HG02852 (cell line): Measurements from ENCODE around the gene OGG1.
A peak's percentile ranks its signal among the peaks of the same experiment; 100 is the strongest.

ENCODE experiments used
- ATAC-seq: cut with Tn5 transposase; IDR thresholded peaks from one replicate; pipeline ENCODE4 v1.9.1; 2021; ENCODE audit warnings: mild to moderate bottlenecking, moderate library complexity; ENCODE audit not compliant: unreplicated experiment

The OGG1 gene

DNA sequence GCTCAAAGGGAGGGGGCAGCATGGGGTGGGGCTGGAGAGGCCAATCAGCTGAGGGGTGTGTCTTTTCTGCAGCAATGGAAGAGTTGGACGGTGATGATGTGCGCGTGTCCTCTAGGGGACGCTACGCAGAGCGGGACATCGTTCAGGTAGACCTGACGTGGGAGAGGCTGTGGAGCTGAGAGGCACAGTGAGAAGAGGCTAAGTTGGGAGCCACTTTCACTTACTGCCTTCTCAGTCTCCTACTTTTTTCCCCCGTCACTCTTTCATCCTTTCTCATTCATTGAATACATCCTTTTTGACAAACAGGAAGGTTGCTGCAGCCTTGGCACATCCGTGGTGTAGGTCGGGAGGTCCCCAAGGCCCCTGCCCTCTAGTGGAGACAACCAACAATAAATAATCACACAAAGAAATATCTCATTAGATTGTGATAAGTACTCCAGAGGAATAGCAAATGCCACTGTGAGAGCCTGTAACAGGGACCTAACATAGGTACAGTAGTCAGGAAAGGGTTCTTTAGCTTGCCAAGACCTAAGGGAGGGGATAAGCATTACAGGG, 22.6 kb upstream of the OGG1 start:
- ATAC-seq: no peak

DNA sequence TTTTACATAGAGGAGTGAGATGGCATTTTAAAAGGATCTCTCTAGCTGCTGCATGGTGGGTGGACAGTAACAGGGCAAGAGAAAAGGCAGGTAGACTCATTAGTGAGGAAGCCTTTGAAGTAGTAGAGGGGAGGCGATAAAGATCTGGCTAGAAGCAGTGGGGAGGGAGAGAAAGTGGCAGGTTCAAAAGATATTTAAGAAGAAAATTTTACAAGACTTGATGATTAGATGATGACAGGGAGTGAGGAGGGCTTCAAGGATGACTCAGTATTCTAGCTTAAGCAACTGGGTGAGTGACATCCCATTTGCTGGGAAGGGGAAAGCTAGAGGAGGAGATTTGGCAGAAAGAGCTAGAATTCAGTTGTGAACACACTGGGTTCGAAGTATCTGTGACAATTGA, 22.0 kb upstream of the OGG1 start:
- ATAC-seq: no peak

DNA sequence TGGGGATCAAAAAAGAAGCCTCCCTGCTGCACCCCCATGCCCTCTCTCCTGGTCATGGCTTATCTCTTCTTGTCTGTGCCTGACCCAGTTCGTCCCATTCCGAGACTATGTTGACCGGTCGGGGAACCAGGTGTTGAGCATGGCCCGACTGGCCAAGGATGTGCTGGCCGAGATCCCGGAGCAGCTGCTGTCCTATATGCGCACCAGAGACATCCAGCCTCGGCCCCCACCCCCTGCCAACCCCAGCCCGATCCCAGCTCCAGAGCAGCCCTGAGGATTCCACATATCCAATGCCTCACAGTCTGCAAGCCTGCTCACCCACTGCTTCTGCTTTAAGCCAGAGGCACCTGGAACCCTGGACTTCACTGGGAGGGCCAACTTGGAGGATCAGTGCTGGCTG, 20.3 kb upstream of the OGG1 start:
- no peak for ATAC-seq

DNA sequence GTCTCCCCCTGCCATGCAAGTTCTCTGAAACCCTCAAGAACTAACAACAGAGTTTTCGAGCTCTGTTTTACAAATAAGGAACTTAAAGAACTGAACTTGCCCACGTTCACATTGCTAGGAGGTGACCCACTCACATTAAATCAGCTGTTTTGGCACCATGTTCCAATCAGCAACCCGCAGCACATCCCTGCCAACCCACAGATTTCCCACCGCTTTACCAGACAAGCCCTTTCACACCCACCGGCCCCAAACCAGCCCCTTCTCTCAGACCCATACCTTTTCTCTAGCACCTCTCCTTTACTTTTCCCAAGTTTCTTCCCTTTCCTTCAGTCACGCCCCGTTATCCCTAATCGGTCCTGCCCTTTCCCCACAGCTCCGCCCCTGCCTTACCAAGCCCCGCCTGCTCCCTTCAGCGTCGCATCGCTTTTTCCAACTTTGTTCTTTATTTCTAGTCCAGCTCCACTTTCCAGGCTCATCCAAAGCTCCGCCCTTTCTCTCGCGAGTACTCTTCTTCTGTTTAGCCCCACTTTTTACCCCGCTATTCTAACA, 19.0 kb upstream of the OGG1 start:
- ATAC-seq: peak; percentile 44

GRCh38 chr3:9731206-9732079, 18.3 kb upstream of the OGG1 start, which contains the start of gene BRPF1:
TSS of gene BRPF1 (plus strand) at chr3:9731735. CDS start at chr3:9734141, 2,406 bp downstream.
- ATAC-seq: peak; percentile 95

GRCh38 chr3:9732080-9732739, 17.5 kb upstream of the OGG1 start:
- ATAC-seq: peak; percentile 5

DNA sequence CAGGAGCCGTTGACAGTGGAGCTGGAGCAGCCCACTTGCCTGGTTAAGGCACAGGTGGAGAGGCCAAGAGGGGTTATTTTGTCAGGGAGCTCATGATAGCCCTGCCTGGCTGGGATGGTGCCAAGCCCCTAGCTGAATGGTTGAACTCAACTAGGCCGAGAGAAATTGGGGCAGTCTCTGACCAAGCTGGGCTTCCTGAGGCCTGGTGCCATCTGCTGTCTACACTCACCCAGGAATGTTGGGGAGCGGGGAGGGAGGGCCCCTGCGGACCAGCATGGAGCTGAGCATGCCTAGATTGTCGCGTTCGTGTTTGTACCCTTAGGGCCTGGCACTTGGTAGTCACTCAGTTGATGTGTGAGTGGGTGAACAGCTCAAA, 17.0 kb upstream of the OGG1 start:
- ATAC-seq: no peak

DNA sequence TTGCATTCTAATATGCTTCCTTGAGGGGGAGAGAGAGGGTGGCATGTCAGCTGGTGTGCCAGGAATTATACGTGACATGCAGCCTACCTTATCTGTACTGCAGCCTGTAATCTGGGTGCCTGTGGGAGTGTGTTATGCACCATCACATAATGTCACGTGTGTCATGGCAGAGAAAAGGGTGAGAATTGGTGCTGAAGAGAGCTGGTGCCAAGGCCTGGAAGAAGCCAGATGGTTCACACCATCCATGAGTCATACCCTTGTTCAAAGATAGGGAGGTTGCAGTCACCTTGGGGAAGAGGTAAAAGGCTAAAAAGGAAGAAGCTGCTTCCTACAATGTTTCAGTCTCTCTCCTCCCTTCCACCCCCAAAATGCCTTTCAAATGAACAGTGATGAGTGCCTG, 12.9 kb upstream of the OGG1 start:
- no peak for ATAC-seq

DNA sequence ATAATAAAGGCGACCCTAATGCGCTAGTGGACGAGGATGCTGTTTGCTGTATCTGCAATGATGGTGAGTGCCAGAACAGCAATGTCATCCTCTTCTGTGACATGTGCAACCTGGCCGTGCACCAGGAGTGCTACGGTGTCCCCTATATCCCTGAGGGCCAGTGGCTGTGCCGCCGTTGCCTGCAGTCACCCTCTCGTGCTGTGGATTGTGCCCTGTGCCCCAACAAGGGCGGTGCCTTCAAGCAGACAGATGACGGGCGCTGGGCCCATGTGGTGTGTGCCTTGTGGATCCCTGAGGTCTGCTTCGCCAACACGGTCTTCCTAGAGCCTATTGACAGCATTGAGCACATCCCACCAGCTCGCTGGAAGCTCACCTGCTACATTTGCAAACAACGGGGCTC, 10.6 kb upstream of the OGG1 start:
- no peak for ATAC-seq

DNA sequence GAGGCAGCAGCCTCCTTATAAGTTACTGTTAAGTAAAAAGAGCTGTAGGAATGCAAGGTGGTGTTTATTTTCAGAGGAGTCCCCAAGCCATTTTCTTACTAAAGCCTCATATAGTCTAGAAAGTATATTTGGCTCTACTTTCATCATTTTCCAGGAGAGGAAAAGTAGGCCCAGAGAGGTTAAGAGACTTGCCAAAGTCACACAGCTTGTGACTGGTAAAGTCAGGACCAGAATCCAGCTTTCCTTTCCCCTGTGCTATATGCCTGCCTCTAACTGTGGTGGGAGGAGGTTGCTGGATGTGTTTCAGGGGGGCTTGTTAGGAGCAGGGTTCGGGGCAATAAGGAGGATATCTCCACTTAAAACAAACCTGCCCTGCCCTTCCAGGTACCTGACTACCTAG, 7.2 kb upstream of the OGG1 start:
- no peak for ATAC-seq

DNA sequence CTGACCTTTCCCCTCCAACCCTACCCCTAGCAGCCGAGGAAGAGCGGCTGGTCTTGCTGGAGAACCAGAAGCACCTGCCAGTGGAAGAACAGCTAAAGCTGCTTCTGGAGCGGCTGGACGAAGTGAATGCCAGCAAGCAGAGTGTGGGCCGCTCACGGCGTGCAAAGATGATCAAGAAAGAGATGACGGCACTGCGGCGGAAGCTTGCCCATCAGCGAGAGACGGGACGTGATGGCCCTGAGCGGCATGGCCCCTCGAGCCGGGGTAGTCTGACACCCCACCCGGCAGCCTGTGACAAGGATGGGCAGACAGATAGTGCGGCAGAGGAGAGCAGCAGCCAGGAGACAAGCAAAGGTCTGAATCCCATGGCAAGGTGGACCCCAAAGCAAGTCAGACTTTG, 6.2 kb upstream of the OGG1 start:
- no peak for ATAC-seq

- no peak for ATAC-seq
These were observed 5.6 kb upstream of the OGG1 start for GRCh38 chr3:9744162-9744561.

DNA sequence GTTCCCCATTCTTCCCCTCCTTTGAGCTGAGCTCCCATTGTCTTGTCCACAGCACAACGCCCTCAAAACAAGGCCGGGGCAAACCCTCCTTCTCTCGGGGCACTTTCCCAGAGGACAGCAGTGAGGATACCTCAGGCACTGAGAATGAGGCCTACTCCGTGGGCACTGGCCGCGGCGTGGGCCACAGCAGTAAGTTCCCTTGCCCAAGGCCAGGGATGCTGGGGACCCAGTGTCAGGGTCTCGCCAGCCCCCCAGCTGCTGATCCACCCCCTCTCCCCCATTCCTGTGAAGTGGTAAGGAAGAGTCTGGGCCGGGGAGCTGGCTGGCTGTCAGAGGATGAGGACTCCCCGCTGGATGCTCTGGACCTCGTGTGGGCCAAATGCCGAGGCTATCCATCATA, 4.2 kb upstream of the OGG1 start:
- ATAC-seq: no peak

GRCh38 chr3:9746330-9746729, 3.4 kb upstream of the OGG1 start:
- no peak for ATAC-seq

- ATAC-seq: no peak
These were observed 2.5 kb upstream of the OGG1 start for GRCh38 chr3:9747267-9747666.

- ATAC-seq: no peak
These were observed 1.7 kb upstream of the OGG1 start for GRCh38 chr3:9748031-9748430.

DNA sequence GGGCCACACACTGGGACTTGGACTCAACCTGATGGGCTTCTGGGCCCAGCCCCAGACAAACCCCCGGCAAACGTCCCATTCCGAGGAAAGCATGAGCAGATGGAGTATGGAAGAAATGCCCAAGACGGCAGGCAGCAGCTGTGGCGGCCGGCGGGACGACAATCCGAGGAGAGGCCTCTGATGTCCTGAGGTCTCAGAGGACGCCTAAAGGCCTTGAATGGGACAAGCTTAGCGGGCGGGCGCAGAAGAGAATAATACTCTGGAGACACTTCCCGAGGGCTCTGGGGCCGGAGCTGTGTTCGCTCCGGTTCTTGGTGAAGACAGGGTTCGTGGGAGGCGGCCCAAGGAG, 482 bp upstream of the OGG1 start:
- no peak for ATAC-seq

- no peak for ATAC-seq
These were observed 1.0 kb downstream of the OGG1 start for GRCh38 chr3:9750556-9751411.

DNA sequence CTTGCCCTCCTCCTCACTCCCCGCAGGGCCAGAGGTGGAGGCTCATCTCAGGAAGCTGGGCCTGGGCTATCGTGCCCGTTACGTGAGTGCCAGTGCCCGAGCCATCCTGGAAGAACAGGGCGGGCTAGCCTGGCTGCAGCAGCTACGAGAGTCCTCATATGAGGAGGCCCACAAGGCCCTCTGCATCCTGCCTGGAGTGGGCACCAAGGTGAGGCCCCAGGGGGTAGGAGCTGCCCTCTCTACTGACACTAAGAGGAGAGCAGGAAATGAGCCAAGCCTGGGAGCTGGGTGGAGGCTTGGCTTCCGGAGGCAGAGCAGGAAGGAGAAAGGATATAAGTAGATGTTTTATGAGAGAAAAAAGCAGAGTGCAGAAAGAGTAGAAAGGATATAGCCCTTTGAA, 4.9 kb downstream of the OGG1 start:
- ATAC-seq: no peak

DNA sequence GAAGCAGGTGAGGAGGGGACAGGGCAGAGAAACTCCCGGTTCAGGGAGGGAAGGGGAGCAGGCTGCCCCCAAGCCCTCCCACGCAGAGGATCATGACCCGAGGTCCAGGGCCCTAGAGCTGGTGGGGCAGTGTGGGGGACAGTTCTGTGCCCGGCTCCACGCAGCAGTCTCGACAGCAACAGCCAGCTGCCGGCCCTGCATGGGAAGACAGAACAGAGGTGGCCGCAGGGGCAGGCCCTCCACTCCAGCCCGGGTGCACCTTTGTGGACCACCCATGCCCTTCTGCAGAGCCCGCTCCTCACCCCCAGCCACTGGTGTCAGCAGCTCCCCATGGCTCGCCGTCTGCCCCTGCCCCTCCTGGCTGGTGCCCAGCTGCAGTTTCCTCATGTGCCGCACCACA, 7.7 kb downstream of the OGG1 start:
- ATAC-seq: no peak
